HepG2 (cell line): ENCODE measurements around the gene ATXN2.
"Not testable (repeated sequence)": the region's sequence is repeated elsewhere in the genome, so short reads cannot be mapped to it uniquely, and the experiment has no call there.

Experiments used
- CTCF ChIP-seq: sonication (generic); formaldehyde crosslinking; IDR thresholded peaks from 2 replicates; pipeline ENCODE4 v1.5.0; 2020; ENCODE audit warnings: mild to moderate bottlenecking, missing genetic modification reagents, moderate library complexity
- DDIT3 ChIP-seq: sonication (generic); formaldehyde crosslinking; IDR thresholded peaks from 2 replicates; pipeline ENCODE4 v1.4.0; 2020; ENCODE audit warnings: mild to moderate bottlenecking, missing genetic modification reagents
- MEF2D ChIP-seq: sonication (generic); formaldehyde crosslinking; IDR thresholded peaks from 2 replicates; pipeline ENCODE4 v1.5.1; 2020; ENCODE audit warnings: mild to moderate bottlenecking, missing genetic modification reagents
- SIN3B ChIP-seq: fragments of 150-350 bp; IDR thresholded peaks from 2 replicates; pipeline ENCODE4 v1.6.1; 2014; ENCODE audit warnings: low read length
- SNAPC5 ChIP-seq: sonication (generic); formaldehyde crosslinking; IDR thresholded peaks from 2 replicates; pipeline ENCODE4 v1.8.1; 2023; ENCODE audit warnings: mild to moderate bottlenecking, missing genetic modification reagents, borderline replicate concordance

- not testable (repeated sequence) for TF ChIP-seq CTCF (CRISPR knock-in tag); SIN3B; SNAPC5 (CRISPR knock-in tag); DDIT3; MEF2D (CRISPR knock-in tag)
These were observed 91.4 kb downstream of the ATXN2 start for GRCh38 chr12:111507719-111508118.
